A673 (cell line): Measurements from ENCODE around the gene IP6K1.
"Not testable (repeated sequence)": the region's sequence is repeated elsewhere in the genome, so short reads cannot be mapped to it uniquely, and the experiment has no call there.

Experiments
- CTCF ChIP-seq: fragments of 300-800, 200-600 bp; sonication (generic); conservative IDR thresholded peaks from 2 replicates; pipeline ENCODE4 v1.5.1; 2017; ENCODE audit warnings: low read depth, mild to moderate bottlenecking, antibody characterized with exemption, low read length, moderate library complexity, mixed read lengths
- EZH2 ChIP-seq: fragments of 200-600 bp; sonication (generic); IDR thresholded peaks from 2 replicates; pipeline ENCODE4 v1.6.1; 2017; ENCODE audit warnings: borderline replicate concordance, low read depth, mild to moderate bottlenecking, mixed read lengths, antibody characterized with exemption, low read length; ENCODE audit not compliant: poor library complexity, severe bottlenecking

- not testable (repeated sequence) for TF ChIP-seq CTCF, EZH2
Measured at GRCh38 chr3:49776101-49776500, 10.2 kb downstream of the IP6K1 start.
